ENCODE measurements around the gene AR. TPM values are rescaled to one million over a fixed set of nuclear protein-coding genes. Genes with fewer than 3 reads are reported as not detected.

Gene AR
- total and polyA plus RNA-seq, 2 of the 8 experiments (the other 6 are each of a cell fraction or from before 2014, with no cell fraction given), result 7.1 to 10.7 TPM

- Histone ChIP-seq H2BK15ac (ENCODE audit: low read length) (no peak overlapping the region), H3K79me2 (ENCODE audit: control insufficient read depth in 1 of 2, insufficient read depth in 2 of 2, low read length in 2 of 2) (no peaks in the 10 kb centered on the region; a peak in 1 of 4 replicates), H2AFZ (ENCODE audit: low read length) (no peak overlapping the region), H3K27ac (ENCODE audit: low read depth, low read length) (no peak overlapping the region), H3K14ac (ENCODE audit: insufficient read length) (no peak overlapping the region), H4K8ac (ENCODE audit: extremely low read depth, insufficient read depth, low read length) (no peak overlapping the region), H4K91ac (replicated peaks; ENCODE audit: insufficient read length, low read length) (no peak overlapping the region), H2AK5ac (ENCODE audit: low read depth, low read length) (no peak overlapping the region), H3K23me2 (ENCODE audit: low read depth, low read length) (no peaks in the 10 kb centered on the region), H3K9ac (replicated peaks in 1 of 4; ENCODE audit: extremely low read depth in 1 of 4, low read depth in 3 of 4, low read length in 3 of 4) (no peak overlapping the region), H3K18ac (ENCODE audit: extremely low read depth, low read length) (no peak overlapping the region), H3K9me3 (ENCODE audit: insufficient read depth in 2 of 2, low read depth in 1 of 2, low read length in 1 of 2) (no peaks in the 10 kb centered on the region), H3K79me1 (ENCODE audit: low read depth, low read length) (no peaks in the 10 kb centered on the region), H3K4ac (replicated peaks; ENCODE audit: insufficient read length, low read depth, low read length) (no peak overlapping the region), H2BK12ac (ENCODE audit: low read depth, low read length) (no peak overlapping the region), H4K5ac (ENCODE audit: insufficient read length, low read depth, low read length) (no peak overlapping the region), H3K4me1 (replicated peaks in 1 of 4; ENCODE audit: control insufficient read depth in 3 of 4, insufficient read depth in 4 of 4, low read length in 3 of 4) (no peaks in the 10 kb centered on the region), H3K4me3 (ENCODE audit: extremely low read depth in 1 of 4, insufficient read depth in 2 of 4, low read depth in 3 of 4, low read length in 4 of 4) (no peak overlapping the region), H3K4me2 (ENCODE audit: insufficient read depth in 1 of 2, low read depth in 2 of 2, low read length in 2 of 2) (no peak overlapping the region), H3K36me3 (ENCODE audit: control insufficient read depth in 2 of 4, insufficient read depth in 4 of 4, low read length in 3 of 4) (no peaks in the 10 kb centered on the region), H3K23ac (ENCODE audit: insufficient read length) (no peak overlapping the region), H2BK5ac (ENCODE audit: low read depth, low read length) (no peak overlapping the region), H3K56ac (replicated peaks; ENCODE audit: insufficient read length, low read depth, low read length) (no peak overlapping the region), H2BK20ac (ENCODE audit: low read length) (no peak overlapping the region), H3K27me3 (replicated peaks in 1 of 4; ENCODE audit: control insufficient read depth in 3 of 4, extremely low read depth in 1 of 4, insufficient read depth in 3 of 4, low read length in 3 of 4) (no peaks in the 10 kb centered on the region), H2BK120ac (replicated peaks; ENCODE audit: low read depth, low read length) (no peak overlapping the region), H4K20me1 (replicated peaks in 1 of 2; ENCODE audit: control insufficient read depth in 1 of 2, insufficient read depth in 2 of 2, low read length in 2 of 2) (no peaks in the 10 kb centered on the region)
- WGBS, 2 experiments (ENCODE audit: extremely low coverage in 1 of 2, insufficient coverage in 1 of 2, insufficient read length in 1 of 2, insufficient replicate concordance in 2 of 2, low coverage in 1 of 2, low lambda C conversion rate in 2 of 2, missing lambda C conversion rate in 1 of 2), result 80% methylated on average over 2 of the region's 3 CpGs; no CpG with 5 or more reads in 1 of the 2 experiments
- TF ChIP-seq RXRA (IDR thresholded peaks at IDR 0.05; ENCODE audit: insufficient read depth, low read depth, low read length) (no peak), POU5F1 (IDR thresholded peaks at IDR 0.05; ENCODE audit: low read depth, low read length) (no peak), ZNF274 (IDR thresholded peaks at IDR 0.05; ENCODE audit: borderline replicate concordance, extremely low read depth, low read length) (no peak), SP2 (IDR thresholded peaks at IDR 0.05; ENCODE audit: low read length) (no peak), CTCF (IDR thresholded peaks at IDR 0.05; ENCODE audit: control extremely low read depth in 1 of 3, insufficient read depth in 1 of 3, low read depth in 1 of 3, low read length in 3 of 3) (no peak)
- TF ChIP-seq, protein P1, sequence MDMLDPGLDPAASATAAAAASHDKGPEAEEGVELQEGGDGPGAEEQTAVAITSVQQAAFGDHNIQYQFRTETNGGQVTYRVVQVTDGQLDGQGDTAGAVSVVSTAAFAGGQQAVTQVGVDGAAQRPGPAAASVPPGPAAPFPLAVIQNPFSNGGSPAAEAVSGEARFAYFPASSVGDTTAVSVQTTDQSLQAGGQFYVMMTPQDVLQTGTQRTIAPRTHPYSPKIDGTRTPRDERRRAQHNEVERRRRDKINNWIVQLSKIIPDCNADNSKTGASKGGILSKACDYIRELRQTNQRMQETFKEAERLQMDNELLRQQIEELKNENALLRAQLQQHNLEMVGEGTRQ (IDR thresholded peaks at IDR 0.05; ENCODE audit: low read length), result no peak
- FAIRE-seq (no peak), DNase-seq (ENCODE audit: low read depth in 1 of 2, low spot score in 2 of 2) (no peak)
- CTCF ChIA-PET (ENCODE audit: partially characterized antibody), result no interaction called here
- POLR2A ChIA-PET (ENCODE audit: partially characterized antibody), result no interaction called here
Measured at GRCh38 chrX:67612231-67612630, 68.4 kb downstream of the AR start.

All from H1 (cell line).